Embryonic facial prominence (tissue), 1 donor: ENCODE measurements around the gene CREBBP.
A peak's percentile ranks its signal among the peaks of the same experiment; 100 is the strongest.

Source experiments
- DNase-seq: peaks from one replicate; pipeline ENCODE4 v3.0.0-alpha.2; 2016; ENCODE audit errors: extremely low spot score

The CREBBP gene

GRCh38 chr16:3736116-3736515 lies 144.4 kb downstream of the CREBBP start:
- DNase-seq = no peak

- DNase-seq = no peak
Observed at GRCh38 chr16:3735541-3735940, 145.0 kb downstream of the CREBBP start.

- DNase-seq = no peak
Observed at GRCh38 chr16:3734758-3735221, 145.7 kb downstream of the CREBBP start.

- no peak for DNase-seq
Observed at GRCh38 chr16:3734084-3734757, 146.3 kb downstream of the CREBBP start.

- no peak for DNase-seq
Observed at GRCh38 chr16:3732171-3732570, 148.3 kb downstream of the CREBBP start.

GRCh38 chr16:3731126-3731935 lies 149.2 kb downstream of the CREBBP start:
- DNase-seq = no peak

- DNase-seq = no peak
Observed at GRCh38 chr16:3730161-3731125, 150.1 kb downstream of the CREBBP start.

GRCh38 chr16:3729161-3730112 lies 151.1 kb downstream of the CREBBP start:
- no peak for DNase-seq

- DNase-seq = no peak
Observed at GRCh38 chr16:3728424-3729160, 151.9 kb downstream of the CREBBP start.

- DNase-seq = no peak
Observed at GRCh38 chr16:3727806-3728381, 152.6 kb downstream of the CREBBP start.

GRCh38 chr16:3726021-3726687 lies 154.4 kb downstream of the CREBBP start:
- no peak for DNase-seq

GRCh38 chr16:3725276-3725675 lies 155.2 kb downstream of the CREBBP start:
- DNase-seq = no peak

GRCh38 chr16:3722508-3722907 lies 158.0 kb downstream of the CREBBP start:
- DNase-seq = no peak

- DNase-seq = no peak
Observed at GRCh38 chr16:3720418-3720817, 160.1 kb downstream of the CREBBP start.

- DNase-seq = no peak
Observed at GRCh38 chr16:3718628-3719027, 161.9 kb downstream of the CREBBP start.

GRCh38 chr16:3718019-3718391 lies 162.5 kb downstream of the CREBBP start:
- DNase-seq = no peak

GRCh38 chr16:3717235-3718018 lies 163.1 kb downstream of the CREBBP start, which contains the start of gene TRAP1:
TSS of gene TRAP1 (minus strand) at chr16:3717524. CDS start at chr16:3717508, 16 bp downstream.
- peak; percentile 67 for DNase-seq

GRCh38 chr16:3716831-3717234 lies 163.7 kb downstream of the CREBBP start:
- no peak for DNase-seq
